ENCODE measurements around the gene SLC5A2.
"Not testable (repeated sequence)": the region's sequence is repeated elsewhere in the genome, so short reads cannot be mapped to it uniquely, and the experiment has no call there.

SLC5A2 gene

DNA sequence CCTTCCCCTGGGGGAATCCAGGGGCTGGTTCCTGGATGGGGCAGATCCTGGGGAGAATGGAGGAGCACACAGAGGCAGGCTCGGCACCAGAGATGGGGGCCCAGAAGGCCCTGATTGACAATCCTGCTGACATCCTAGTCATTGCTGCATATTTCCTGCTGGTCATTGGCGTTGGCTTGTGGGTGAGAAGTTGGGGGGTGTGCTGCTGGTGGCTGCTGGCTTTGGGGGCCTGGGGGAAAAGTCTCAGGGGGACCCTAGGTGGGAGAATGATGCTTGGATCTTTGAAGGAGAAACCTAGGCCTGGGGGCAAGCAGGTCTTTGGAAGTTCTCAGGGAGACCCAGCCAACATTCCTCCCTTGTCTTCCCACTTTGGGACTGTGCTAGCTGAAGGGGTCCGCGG, at the start of gene SLC5A2:
Gene SLC5A2, plus strand, starts transcription at position 43 of the 400 bp plus-strand sequence. Its CDS starts 14 bp downstream, at position 57.
- no peak within 1 kb of the TSS for H3K4me3 ChIP-seq (ENCODE audit: low read depth, low read length)
- no peaks in the 10 kb centered on the region for H3K9me3 ChIP-seq (ENCODE audit: severe bottlenecking)
- no peak for DNase-seq
- no peaks in the 10 kb centered on the region for H3K36me3 ChIP-seq
- TF ChIP-seq, protein P1, sequence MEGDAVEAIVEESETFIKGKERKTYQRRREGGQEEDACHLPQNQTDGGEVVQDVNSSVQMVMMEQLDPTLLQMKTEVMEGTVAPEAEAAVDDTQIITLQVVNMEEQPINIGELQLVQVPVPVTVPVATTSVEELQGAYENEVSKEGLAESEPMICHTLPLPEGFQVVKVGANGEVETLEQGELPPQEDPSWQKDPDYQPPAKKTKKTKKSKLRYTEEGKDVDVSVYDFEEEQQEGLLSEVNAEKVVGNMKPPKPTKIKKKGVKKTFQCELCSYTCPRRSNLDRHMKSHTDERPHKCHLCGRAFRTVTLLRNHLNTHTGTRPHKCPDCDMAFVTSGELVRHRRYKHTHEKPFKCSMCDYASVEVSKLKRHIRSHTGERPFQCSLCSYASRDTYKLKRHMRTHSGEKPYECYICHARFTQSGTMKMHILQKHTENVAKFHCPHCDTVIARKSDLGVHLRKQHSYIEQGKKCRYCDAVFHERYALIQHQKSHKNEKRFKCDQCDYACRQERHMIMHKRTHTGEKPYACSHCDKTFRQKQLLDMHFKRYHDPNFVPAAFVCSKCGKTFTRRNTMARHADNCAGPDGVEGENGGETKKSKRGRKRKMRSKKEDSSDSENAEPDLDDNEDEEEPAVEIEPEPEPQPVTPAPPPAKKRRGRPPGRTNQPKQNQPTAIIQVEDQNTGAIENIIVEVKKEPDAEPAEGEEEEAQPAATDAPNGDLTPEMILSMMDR (IDR thresholded peaks at IDR 0.05; ENCODE audit: low read depth, low read length), result no peak
- no peaks in the 10 kb centered on the region for H3K27me3 ChIP-seq (ENCODE audit: insufficient read depth, low read depth, severe bottlenecking)
- no peak within 1 kb of the TSS for H3K27ac ChIP-seq

DNA sequence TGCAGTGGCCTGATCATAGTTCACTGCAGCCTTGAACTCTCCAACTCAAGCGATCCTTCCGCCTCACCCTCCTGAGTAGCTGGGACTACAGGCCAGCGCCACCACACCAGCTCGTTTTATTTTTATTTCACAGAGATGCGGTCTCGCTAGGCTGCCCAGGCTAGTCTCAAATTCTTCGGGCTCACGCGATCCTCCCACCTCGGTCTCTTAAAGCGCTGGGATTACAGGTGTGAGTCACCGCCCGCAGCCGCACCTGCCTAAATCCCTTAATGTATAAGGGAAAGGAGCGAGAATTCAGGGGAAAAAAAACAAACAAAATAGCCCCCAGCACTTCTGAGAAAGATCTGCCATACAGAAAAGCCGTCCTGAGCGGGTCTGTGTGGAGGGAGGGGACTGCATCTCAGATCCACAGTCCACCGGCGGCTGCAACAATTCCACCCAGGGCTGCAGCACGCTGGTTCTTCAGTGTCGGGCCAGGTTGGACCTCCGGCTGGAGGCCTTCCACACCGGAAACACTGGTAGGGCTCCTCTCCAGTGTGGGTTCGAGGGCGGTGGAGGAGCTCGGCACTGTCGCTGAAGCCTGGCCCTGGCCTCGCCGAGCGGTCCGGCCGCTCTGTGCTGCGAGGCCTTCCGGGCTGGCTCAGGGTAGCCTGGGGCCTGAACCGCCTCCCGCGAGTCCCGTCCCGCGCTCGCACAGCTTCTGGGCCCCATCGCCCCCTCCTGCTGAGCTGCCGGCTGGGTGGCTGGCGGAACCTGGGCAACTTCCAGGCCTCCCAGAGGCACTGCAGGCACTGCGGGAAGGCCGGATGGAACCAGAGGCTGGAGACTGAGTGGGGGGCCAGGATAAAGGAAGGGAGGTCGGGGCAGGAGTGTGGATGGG, 47.3 kb upstream of the SLC5A2 start:
- H3K27me3 ChIP-seq (ENCODE audit: insufficient read depth, low read depth, severe bottlenecking), result no peaks in the 10 kb centered on the region

DNA sequence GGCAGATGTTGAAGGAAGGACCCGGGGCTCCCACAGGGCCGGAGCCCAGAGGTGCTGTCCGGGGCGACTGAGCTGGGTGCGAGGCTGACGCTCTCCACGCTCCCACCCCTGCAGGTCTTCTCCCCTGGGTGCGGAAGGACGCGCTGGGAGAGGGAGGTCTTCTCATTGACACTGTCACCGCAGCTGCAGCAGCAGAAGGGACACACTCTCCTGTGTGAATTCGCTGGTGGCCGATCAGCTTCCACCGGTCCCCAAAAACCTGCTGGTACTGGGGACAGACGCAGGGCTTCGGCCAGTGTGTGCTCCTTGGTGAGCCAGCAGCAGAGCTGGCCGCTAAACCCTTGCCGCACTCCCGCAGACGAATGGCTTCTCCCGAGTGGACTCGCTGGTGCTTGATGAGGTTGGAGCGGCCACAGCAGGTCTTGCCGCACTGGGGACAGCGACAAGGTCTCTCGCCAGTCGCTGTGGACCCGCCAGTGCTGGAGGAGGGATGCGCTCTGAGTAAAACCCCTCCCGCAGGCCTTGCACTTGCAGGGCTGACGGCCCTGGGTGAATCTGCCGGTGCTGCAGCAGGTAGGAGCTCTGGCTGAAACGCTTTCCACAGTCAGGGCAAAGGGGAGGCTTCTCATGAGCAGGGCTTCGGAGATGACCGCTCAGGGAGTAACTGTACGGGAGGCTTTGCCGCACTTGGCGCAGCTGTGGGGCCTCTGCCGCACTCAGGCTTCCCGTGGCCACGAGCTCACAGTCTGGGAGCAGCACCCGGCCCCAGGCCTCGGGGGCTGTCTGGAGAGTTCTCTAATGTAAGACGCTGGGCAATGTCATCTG, 46.5 kb upstream of the SLC5A2 start:
- no peak overlapping the region for H3K27ac ChIP-seq
- H3K9me3 ChIP-seq (ENCODE audit: severe bottlenecking), result no peaks in the 10 kb centered on the region
- DNase-seq, result no peak
- H3K36me3 ChIP-seq, result no peaks in the 10 kb centered on the region
- no peaks in the 10 kb centered on the region for H3K27me3 ChIP-seq (ENCODE audit: insufficient read depth, low read depth, severe bottlenecking)
- TF ChIP-seq, protein P1 (IDR thresholded peaks at IDR 0.05; ENCODE audit: low read depth, low read length), result no peak
- H3K4me3 ChIP-seq (ENCODE audit: low read depth, low read length), result no peak overlapping the region

More for the DNA sequence above, 47.3 kb upstream of the SLC5A2 start:
- no peak overlapping the region for H3K27ac ChIP-seq
- TF ChIP-seq, protein P1 (IDR thresholded peaks at IDR 0.05; ENCODE audit: low read depth, low read length), result no peak
- no peak overlapping the region for H3K4me3 ChIP-seq (ENCODE audit: low read depth, low read length)
- H3K36me3 ChIP-seq, result no peaks in the 10 kb centered on the region
- no peak for DNase-seq
- no peaks in the 10 kb centered on the region for H3K9me3 ChIP-seq (ENCODE audit: severe bottlenecking)

DNA sequence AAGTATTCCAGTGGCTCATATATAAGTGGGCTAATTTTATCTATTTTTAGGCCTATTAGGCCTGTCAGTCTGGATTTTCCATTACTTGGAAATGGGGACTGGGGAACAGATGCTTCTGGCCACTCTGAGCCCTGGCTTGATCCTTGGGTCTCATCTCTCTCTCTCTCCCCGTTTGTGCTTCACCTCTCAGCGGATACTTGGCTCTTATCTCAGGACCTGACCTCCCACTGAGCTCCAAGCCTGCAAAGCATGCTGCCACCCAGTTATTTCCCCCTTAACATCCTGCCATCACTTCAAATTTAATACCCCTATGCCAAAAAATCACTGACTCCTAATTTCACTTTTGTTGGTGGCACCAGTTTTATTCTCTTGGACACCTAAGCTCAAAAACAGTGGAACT, 44.5 kb upstream of the SLC5A2 start:
- H3K27ac ChIP-seq, result no peak overlapping the region
- H3K4me3 ChIP-seq (ENCODE audit: low read depth, low read length), result no peak overlapping the region
- peak; percentile 62 for DNase-seq
- TF ChIP-seq, protein P1 (IDR thresholded peaks at IDR 0.05; ENCODE audit: low read depth, low read length), result no peak
- H3K27me3 ChIP-seq (ENCODE audit: insufficient read depth, low read depth, severe bottlenecking), result no peaks in the 10 kb centered on the region
- no peaks in the 10 kb centered on the region for H3K36me3 ChIP-seq
- no peaks in the 10 kb centered on the region for H3K9me3 ChIP-seq (ENCODE audit: severe bottlenecking)

DNA sequence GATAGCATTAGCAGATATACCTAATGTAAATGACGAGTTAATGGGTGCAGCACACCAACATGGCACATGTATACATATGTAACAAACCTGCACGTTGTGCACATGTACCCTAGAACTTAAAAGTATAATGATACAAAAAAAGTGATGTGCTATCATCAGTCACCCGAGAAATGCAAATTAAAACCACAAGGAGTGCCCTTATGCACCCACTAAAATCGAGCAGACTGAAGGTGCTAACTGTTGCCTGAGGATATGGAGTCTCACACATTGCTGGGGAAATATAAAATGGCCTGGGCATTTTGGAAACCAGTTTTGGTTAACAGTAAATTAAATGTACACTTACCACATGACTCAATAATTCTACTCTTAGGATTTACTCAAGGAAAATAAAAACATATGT, 43.9 kb upstream of the SLC5A2 start:
- not testable (repeated sequence) for DNase-seq; H3K36me3 ChIP-seq; H3K4me3 ChIP-seq (ENCODE audit: low read depth, low read length); H3K27ac ChIP-seq; H3K9me3 ChIP-seq (ENCODE audit: severe bottlenecking); H3K27me3 ChIP-seq (ENCODE audit: insufficient read depth, low read depth, severe bottlenecking)

DNA sequence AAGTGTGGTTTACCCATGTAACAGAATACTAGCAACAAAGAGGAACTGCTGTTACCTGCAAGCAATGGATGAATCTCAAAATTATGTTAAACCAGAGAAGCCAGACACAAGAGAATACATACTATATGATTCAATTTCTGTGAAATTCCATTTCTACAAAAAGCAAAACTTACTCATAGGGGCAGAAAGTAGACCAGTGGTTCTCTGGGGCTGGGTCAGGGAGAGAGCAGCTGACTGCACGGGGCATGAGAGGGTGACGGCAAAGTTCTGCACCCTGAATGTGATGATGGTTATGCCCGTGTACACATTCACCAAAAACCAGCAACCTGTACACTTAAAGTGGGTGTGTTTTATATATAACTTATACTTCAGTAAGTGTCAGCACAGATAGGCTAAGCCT, 43.4 kb upstream of the SLC5A2 start:
- no peaks in the 10 kb centered on the region for H3K9me3 ChIP-seq (ENCODE audit: severe bottlenecking)
- H3K27ac ChIP-seq, result no peak overlapping the region
- H3K36me3 ChIP-seq, result no peaks in the 10 kb centered on the region
- no peaks in the 10 kb centered on the region for H3K27me3 ChIP-seq (ENCODE audit: insufficient read depth, low read depth, severe bottlenecking)
- H3K4me3 ChIP-seq (ENCODE audit: low read depth, low read length), result no peak overlapping the region
- TF ChIP-seq, protein P1 (IDR thresholded peaks at IDR 0.05; ENCODE audit: low read depth, low read length), result no peak
- no peak for DNase-seq
